ENCODE results near the gene ARHGEF26. TPM values are rescaled to one million over a fixed set of nuclear protein-coding genes. Genes with fewer than 3 reads are reported as not detected.

The ARHGEF26 gene
- total and polyA plus RNA-seq, 4 donors, result 12.3 to 45.5 (median 28.5) TPM

DNA sequence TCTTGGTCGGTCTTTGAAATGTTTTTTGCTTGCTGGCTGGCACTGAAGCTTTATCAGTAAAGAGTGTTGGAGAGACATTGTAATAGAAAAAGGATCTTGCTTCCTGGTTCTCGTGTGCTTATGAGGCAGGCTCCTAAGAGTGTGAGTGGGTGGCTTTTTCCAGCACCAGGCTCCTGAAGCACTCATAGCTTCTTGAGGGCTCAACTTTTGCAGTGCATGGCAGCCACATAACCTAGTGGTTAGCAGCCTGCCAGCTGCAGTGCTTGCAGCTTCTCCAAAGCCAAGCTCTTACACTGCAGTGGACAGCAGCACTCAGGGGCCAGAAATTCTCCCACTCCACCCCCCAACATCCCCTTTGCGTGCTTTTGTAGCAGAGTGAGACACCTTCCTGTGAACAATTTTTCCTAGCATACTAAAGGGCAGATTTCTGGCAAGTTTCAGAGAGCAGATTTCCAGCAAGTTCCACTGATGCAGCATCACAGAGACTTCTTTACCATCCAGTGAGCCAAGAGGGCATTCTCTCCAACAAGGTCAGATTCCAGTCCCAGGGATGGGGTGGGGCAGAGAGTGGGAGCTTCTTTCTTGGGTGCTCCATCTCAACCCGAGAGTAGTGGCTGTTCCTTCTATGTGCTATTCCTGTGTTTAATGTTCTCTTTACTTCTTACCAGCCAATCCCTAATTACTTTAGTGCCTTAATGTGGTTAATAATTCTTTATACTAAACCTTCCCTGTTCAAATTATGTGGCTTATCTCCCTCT, 15.8 kb upstream of the ARHGEF26 start:
- peak in 2 of 3 donors; percentile 25 to 63 for DNase-seq
- 60 to 78% methylated on average over 4 of the region's 4 CpGs for WGBS, 2 donors
- H3K4me1 ChIP-seq (ENCODE audit: control insufficient read depth in 5 of 5, insufficient read depth in 5 of 5, low read length in 5 of 5), result peaks cover 0 to 2% (median 0%) of the 10 kb centered on the region in 5 donors
- H3K4me3 ChIP-seq, result no peak overlapping the region
- no peak for TF ChIP-seq CTCF (IDR thresholded peaks at IDR 0.05; ENCODE audit: control extremely low read depth, extremely low read depth)
- H3K36me3 ChIP-seq (ENCODE audit: control insufficient read depth in 4 of 4, insufficient read depth in 4 of 4, low read length in 4 of 4), result no peaks in the 10 kb centered on the region
- peak overlapping the region in 1 of 2 donors; percentile 15 for H3K27ac ChIP-seq (ENCODE audit: low read depth in 1 of 2, low read length in 1 of 2)
- no peaks in the 10 kb centered on the region for H3K9me3 ChIP-seq (ENCODE audit: control insufficient read depth in 4 of 4, insufficient read depth in 3 of 4, low read length in 3 of 4)
- H3K9ac ChIP-seq (ENCODE audit: insufficient read depth in 1 of 2, low read length in 2 of 2), result no peak overlapping the region
- no peaks in the 10 kb centered on the region for H3K27me3 ChIP-seq (ENCODE audit: control insufficient read depth in 3 of 3, insufficient read depth in 3 of 3, low read length in 2 of 3)
- ATAC-seq (ENCODE audit: insufficient read depth, low FRiP score), result peak; percentile 90

GRCh38 chr3:154111365-154111935, 9.7 kb upstream of the ARHGEF26 start:
- H3K27ac ChIP-seq (ENCODE audit: low read depth in 1 of 2, low read length in 1 of 2), result no peak overlapping the region
- no peaks in the 10 kb centered on the region for H3K27me3 ChIP-seq (ENCODE audit: control insufficient read depth in 3 of 3, insufficient read depth in 3 of 3, low read length in 2 of 3)
- WGBS, 2 donors, result 52 to 65% methylated on average over 4 of the region's 4 CpGs
- H3K4me3 ChIP-seq, result no peak overlapping the region
- no peaks in the 10 kb centered on the region for H3K4me1 ChIP-seq (ENCODE audit: control insufficient read depth in 5 of 5, insufficient read depth in 5 of 5, low read length in 5 of 5)
- DNase-seq, result no peak
- TF ChIP-seq CTCF (IDR thresholded peaks at IDR 0.05; ENCODE audit: control extremely low read depth, extremely low read depth), result no peak
- no peak overlapping the region for H3K9ac ChIP-seq (ENCODE audit: insufficient read depth in 1 of 2, low read length in 2 of 2)
- no peaks in the 10 kb centered on the region for H3K9me3 ChIP-seq (ENCODE audit: control insufficient read depth in 4 of 4, insufficient read depth in 3 of 4, low read length in 3 of 4)
- ATAC-seq (ENCODE audit: insufficient read depth, low FRiP score), result no peak
- H3K36me3 ChIP-seq (ENCODE audit: control insufficient read depth in 4 of 4, insufficient read depth in 4 of 4, low read length in 4 of 4), result no peaks in the 10 kb centered on the region

GRCh38 chr3:154112146-154112852, 8.9 kb upstream of the ARHGEF26 start:
- Histone ChIP-seq H3K9ac (ENCODE audit: insufficient read depth in 1 of 2, low read length in 2 of 2) (no peak overlapping the region), H3K36me3 (ENCODE audit: control insufficient read depth in 4 of 4, insufficient read depth in 4 of 4, low read length in 4 of 4) (no peaks in the 10 kb centered on the region), H3K9me3 (ENCODE audit: control insufficient read depth in 4 of 4, insufficient read depth in 3 of 4, low read length in 3 of 4) (no peaks in the 10 kb centered on the region), H3K4me1 (ENCODE audit: control insufficient read depth in 5 of 5, insufficient read depth in 5 of 5, low read length in 5 of 5) (no peaks in the 10 kb centered on the region), H3K4me3 (no peak overlapping the region), H3K27me3 (ENCODE audit: control insufficient read depth in 3 of 3, insufficient read depth in 3 of 3, low read length in 2 of 3) (no peaks in the 10 kb centered on the region), H3K27ac (ENCODE audit: low read depth in 1 of 2, low read length in 1 of 2) (no peak overlapping the region)
- ATAC-seq (ENCODE audit: insufficient read depth, low FRiP score) (no peak), DNase-seq (no peak)
- 66 to 78% methylated on average over 3 of the region's 3 CpGs for WGBS, 2 donors
- TF ChIP-seq CTCF (IDR thresholded peaks at IDR 0.05; ENCODE audit: control extremely low read depth, extremely low read depth), result no peak
